Epithelial cell of proximal tubule (primary cell): ENCODE data around the gene LIPG. TPM values are rescaled to one million over a fixed set of nuclear protein-coding genes. Genes with fewer than 3 reads are reported as not detected.

Experiments used
- DNase-seq: peaks from one replicate; pipeline ENCODE4 v3.0.0-alpha.2; 2011; ENCODE audit warnings: low read depth
- H3K4me3 ChIP-seq: 2 replicates; pipeline ENCODE4 v1.5.1; 2011; ENCODE audit warnings: low read depth, mild to moderate bottlenecking, low read length
- total RNA-seq: library from RNA; depleted of rRNA; stranded (reverse); fragments of >200 nt; gene quantifications from 2 replicates; pipeline ENCODE4 v1.2.3, GENCODE V29; 2015
- TF ChIP-seq, protein P1 (sequence below): conservative IDR thresholded peaks from 2 replicates; pipeline ENCODE4 v1.5.1; 2012; ENCODE audit warnings: low read depth, mild to moderate bottlenecking, low read length

The LIPG gene
- total RNA-seq, 1 donor from 2014 or later = 117 TPM

DNA sequence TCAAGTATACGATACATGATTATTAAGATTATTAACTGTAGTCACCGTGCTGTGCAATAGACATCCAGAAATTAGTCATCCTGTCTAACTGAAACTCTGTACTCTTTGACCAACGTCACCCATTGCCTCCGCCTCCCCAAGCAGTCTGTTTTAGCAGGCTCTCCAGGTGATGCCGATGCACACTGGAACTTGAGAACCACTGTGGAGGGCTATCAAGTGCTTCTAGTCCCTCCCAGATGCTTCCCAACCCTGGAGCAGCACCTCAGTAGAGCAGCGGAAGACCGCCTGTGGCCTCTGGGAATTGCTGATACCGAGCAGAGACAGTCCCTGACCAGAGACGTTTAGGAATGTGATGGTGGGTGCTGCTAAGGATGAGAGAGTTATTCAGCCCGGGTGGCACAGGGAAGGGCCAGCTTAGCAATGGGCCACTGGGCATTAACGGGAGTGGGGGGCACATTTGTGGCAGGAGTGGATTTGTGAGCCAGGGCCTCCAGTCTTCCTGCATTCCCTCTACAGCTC lies 50.7 kb downstream of the LIPG start:
- DNase-seq = no peak
- TF ChIP-seq, protein P1, sequence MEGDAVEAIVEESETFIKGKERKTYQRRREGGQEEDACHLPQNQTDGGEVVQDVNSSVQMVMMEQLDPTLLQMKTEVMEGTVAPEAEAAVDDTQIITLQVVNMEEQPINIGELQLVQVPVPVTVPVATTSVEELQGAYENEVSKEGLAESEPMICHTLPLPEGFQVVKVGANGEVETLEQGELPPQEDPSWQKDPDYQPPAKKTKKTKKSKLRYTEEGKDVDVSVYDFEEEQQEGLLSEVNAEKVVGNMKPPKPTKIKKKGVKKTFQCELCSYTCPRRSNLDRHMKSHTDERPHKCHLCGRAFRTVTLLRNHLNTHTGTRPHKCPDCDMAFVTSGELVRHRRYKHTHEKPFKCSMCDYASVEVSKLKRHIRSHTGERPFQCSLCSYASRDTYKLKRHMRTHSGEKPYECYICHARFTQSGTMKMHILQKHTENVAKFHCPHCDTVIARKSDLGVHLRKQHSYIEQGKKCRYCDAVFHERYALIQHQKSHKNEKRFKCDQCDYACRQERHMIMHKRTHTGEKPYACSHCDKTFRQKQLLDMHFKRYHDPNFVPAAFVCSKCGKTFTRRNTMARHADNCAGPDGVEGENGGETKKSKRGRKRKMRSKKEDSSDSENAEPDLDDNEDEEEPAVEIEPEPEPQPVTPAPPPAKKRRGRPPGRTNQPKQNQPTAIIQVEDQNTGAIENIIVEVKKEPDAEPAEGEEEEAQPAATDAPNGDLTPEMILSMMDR = no peak
- H3K4me3 ChIP-seq = no peak overlapping the region

- DNase-seq = no peak
- no peak overlapping the region for H3K4me3 ChIP-seq
- TF ChIP-seq, protein P1 = no peak
Observed at GRCh38 chr18:49613141-49613640, 51.3 kb downstream of the LIPG start.

DNA sequence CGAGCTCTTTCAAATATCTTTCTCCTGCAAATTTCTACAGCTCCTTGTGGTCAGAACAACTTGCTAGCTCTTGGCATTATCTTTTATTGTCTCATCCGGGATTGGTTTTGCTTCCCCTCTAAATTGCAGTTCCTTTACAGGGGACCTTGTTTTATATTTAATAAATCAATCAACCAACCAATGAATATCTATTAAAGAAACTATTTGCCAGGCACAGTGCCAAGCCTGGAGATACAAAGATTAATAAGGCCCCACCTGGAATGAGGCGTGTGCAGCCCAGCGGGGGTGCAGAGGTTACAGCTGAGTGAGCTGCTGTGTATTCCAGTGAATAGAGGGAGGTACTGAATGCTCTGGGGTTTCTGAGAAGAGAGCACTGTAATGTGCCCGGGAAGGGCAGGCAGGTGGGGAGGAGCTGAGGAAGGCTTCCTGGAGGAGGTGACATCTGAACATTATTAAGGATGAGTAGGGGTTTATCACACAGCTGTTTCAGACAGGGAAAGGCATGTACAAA lies 51.8 kb downstream of the LIPG start:
- H3K4me3 ChIP-seq = no peak overlapping the region
- TF ChIP-seq, protein P1 = no peak
- no peak for DNase-seq

GRCh38 chr18:49616618-49617328 lies 54.9 kb downstream of the LIPG start:
- no peak for DNase-seq

GRCh38 chr18:49617329-49617695 lies 55.5 kb downstream of the LIPG start:
- no peak overlapping the region for H3K4me3 ChIP-seq
- TF ChIP-seq, protein P1 = no peak
- DNase-seq = no peak

More at GRCh38 chr18:49616618-49617328, 54.9 kb downstream of the LIPG start:
- H3K4me3 ChIP-seq = no peak overlapping the region
- TF ChIP-seq, protein P1 = no peak

DNA sequence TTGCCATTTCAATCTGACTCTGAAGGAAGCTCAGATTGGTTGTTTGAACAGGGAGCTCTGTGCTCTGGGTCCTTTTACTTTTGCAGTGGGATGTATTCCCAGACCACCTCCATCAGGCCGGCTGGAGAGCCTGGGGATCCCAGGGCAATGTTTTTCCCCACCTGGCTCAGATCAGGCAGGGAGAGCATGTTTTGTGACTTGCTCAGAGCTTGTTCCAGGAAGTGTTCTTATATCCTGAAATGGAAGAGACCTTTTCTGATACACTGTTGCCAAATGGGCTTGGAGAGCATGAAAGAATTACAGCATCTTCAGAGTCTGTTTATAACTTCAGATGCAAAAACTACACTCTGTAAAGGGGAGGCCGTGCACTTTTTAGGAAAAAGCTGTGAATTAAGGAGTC lies 56.0 kb downstream of the LIPG start:
- H3K4me3 ChIP-seq = no peak overlapping the region
- no peak for DNase-seq
- TF ChIP-seq, protein P1 = no peak
